H1 (cell line): ENCODE measurements around the gene NACA.

Experiments used
- ATF3 ChIP-seq: IDR thresholded peaks from 2 replicates; pipeline ENCODE4 v1.6.1; 2011; ENCODE audit warnings: low read depth, mild to moderate bottlenecking, low read length; ENCODE audit not compliant: insufficient read depth
- BRCA1 ChIP-seq: IDR thresholded peaks from 2 replicates; pipeline ENCODE4 v1.6.1; 2012; ENCODE audit warnings: low read depth, low read length, improper control_type of control experiment
- CEBPB ChIP-seq: IDR thresholded peaks from 2 replicates; pipeline ENCODE4 v1.6.1; 2012; ENCODE audit warnings: low read depth, low read length
- CHD2 ChIP-seq: IDR thresholded peaks from 2 replicates; pipeline ENCODE4 v1.6.1; 2012; ENCODE audit warnings: low read length, improper control_type of control experiment
- CTCF ChIP-seq, 3 experiments: IDR thresholded peaks; 1 replicate in 2 of 3; 2 replicates in 1 of 3; pipeline versions ENCODE4 v1.5.1 to v1.6.1; 2011; ENCODE audit warnings: low read length in 3 of 3, mild to moderate bottlenecking in 3 of 3, inconsistent platforms in 2 of 3, low read depth in 1 of 3, moderate library complexity in 1 of 3; ENCODE audit not compliant: insufficient read depth in 1 of 3; ENCODE audit errors: control extremely low read depth in 1 of 3
- EGR1 ChIP-seq: IDR thresholded peaks from 2 replicates; pipeline ENCODE4 v1.6.1; 2011; ENCODE audit warnings: low read depth, low read length, borderline replicate concordance
- EP300 ChIP-seq, 2 experiments: IDR thresholded peaks; 1 replicate in 1 of 2; 2 replicates in 1 of 2; pipeline ENCODE4 v1.6.1; 2011 to 2012; ENCODE audit warnings: low read depth in 2 of 2, low read length in 2 of 2, mild to moderate bottlenecking in 2 of 2, borderline replicate concordance in 1 of 2, inconsistent platforms in 1 of 2, moderate library complexity in 1 of 2
- EZH2 ChIP-seq: fragments of 200-600 bp; sonication (generic); IDR thresholded peaks from 2 replicates; pipeline ENCODE4 v1.7.1; 2012; ENCODE audit warnings: low read depth, mild to moderate bottlenecking, moderate library complexity, low read length, inconsistent platforms; ENCODE audit not compliant: severe bottlenecking
- RAD21 ChIP-seq, 2 experiments: IDR thresholded peaks in 1 of 2; conservative IDR thresholded peaks in 1 of 2; 2 replicates each; pipeline ENCODE4 v1.6.1; 2011; ENCODE audit warnings: low read depth in 2 of 2, low read length in 2 of 2, improper control_type of control experiment in 1 of 2, inconsistent platforms in 1 of 2, mild to moderate bottlenecking in 1 of 2, moderate library complexity in 1 of 2
- SIN3A ChIP-seq, 2 experiments: IDR thresholded peaks in 1 of 2; conservative IDR thresholded peaks in 1 of 2; 2 replicates each; pipeline ENCODE4 v1.6.1; 2011 to 2012; ENCODE audit warnings: low read length in 2 of 2, improper control_type of control experiment in 1 of 2, low read depth in 1 of 2, mild to moderate bottlenecking in 1 of 2
- SRF ChIP-seq: IDR thresholded peaks from 2 replicates; pipeline ENCODE4 v1.6.1; 2011; ENCODE audit warnings: mild to moderate bottlenecking, low read depth, low read length, moderate library complexity
- TEAD4 ChIP-seq: IDR thresholded peaks from 2 replicates; pipeline ENCODE4 v1.6.1; 2012; ENCODE audit warnings: low read depth, low read length, inconsistent platforms, mixed read lengths
- USF2 ChIP-seq: IDR thresholded peaks from 2 replicates; pipeline ENCODE4 v1.6.1; 2011; ENCODE audit warnings: low read length, improper control_type of control experiment

- TF ChIP-seq CTCF (IDR thresholded peaks at IDR 0.05; ENCODE audit: control extremely low read depth in 1 of 3, insufficient read depth in 1 of 3, low read depth in 1 of 3, low read length in 3 of 3) (no peak), CEBPB (no peak), RAD21 (IDR thresholded peaks at IDR 0.05 in 1 of 2, conservative IDR thresholded peaks at IDR 0.05 in 1 of 2; ENCODE audit: low read depth in 2 of 2, low read length in 2 of 2) (no peak), CHD2 (no peak), ATF3 (no peak), USF2 (no peak), SRF (no peak), SIN3A (conservative IDR thresholded peaks at IDR 0.05 in 1 of 2, IDR thresholded peaks at IDR 0.05 in 1 of 2; ENCODE audit: low read depth in 1 of 2, low read length in 2 of 2) (no peak), EGR1 (no peak), EP300 (IDR thresholded peaks at IDR 0.05; ENCODE audit: borderline replicate concordance in 1 of 2, low read depth in 2 of 2, low read length in 2 of 2) (no peak), EZH2 (no peak), BRCA1 (no peak), TEAD4 (no peak)
These were observed 24.3 kb upstream of the NACA start for GRCh38 chr12:56749359-56749758.
